A549 (cell line): ENCODE data around the gene CAV1. TPM values are rescaled to one million over a fixed set of nuclear protein-coding genes. Genes with fewer than 3 reads are reported as not detected.

Source experiments
- ATAC-seq, 2 experiments: fragments of 200-7000 bp in 1 of 2; fragments of >200 bp in 1 of 2; cut with Nextera tagmentation in 1 of 2; cut with Tn5 transposase in 1 of 2; 3 replicates each; pipeline versions ENCODE4 v1.8.0 to v1.9.1; 2018 to 2020; ENCODE audit warnings: mild to moderate bottlenecking in 1 of 2, moderate library complexity in 1 of 2
- CTCF ChIA-PET: fragments of 300-600 bp; sonication (Branson Sonifier 250); formaldehyde crosslinking; extraction: SDS; loops from one replicate; lab custom pipeline; 2021; ENCODE audit warnings: antibody characterized with exemption, inconsistent platforms; lab: Yijun Ruan, JAX
- POLR2A ChIA-PET: fragments of 350-600 bp; formaldehyde crosslinking; extraction: SDS; loops from one replicate; lab custom pipeline; 2021; ENCODE audit warnings: antibody characterized with exemption, inconsistent platforms; lab: Yijun Ruan, JAX
- DNase-seq, 2 experiments: peaks; one replicate each; pipeline versions ENCODE4 v3.0.0 to v3.0.0-alpha.2; 2011 to 2016; ENCODE audit warnings: low read depth in 1 of 2, low spot score in 1 of 2
- FAIRE-seq: peaks from 2 replicates; lab custom pipeline; 2011; peaks lifted over from hg19 to GRCh38; lab: Jason Lieb, UNC
- H3K27ac ChIP-seq, 2 experiments: fragments of >200 bp; sonication (Bioruptor Twin); formaldehyde crosslinking; 3 replicates each; pipeline ENCODE4 v1.5.1; 2016 to 2017
- H3K4me1 ChIP-seq: fragments of >200 bp; sonication (Bioruptor Twin); formaldehyde crosslinking; 3 replicates; pipeline ENCODE4 v1.6.1; 2016
- H3K4me2 ChIP-seq: fragments of >200 bp; sonication (Bioruptor Twin); formaldehyde crosslinking; 3 replicates; pipeline ENCODE4 v1.6.1; 2016
- H3K4me3 ChIP-seq: fragments of >200 bp; sonication (Bioruptor Twin); formaldehyde crosslinking; 3 replicates; pipeline ENCODE4 v1.5.1; 2016
- H3K9me3 ChIP-seq: fragments of >200 bp; sonication (Bioruptor Twin); formaldehyde crosslinking; 3 replicates; pipeline ENCODE4 v1.6.1; 2016
- CBX2 ChIP-seq: fragments of 200-600 bp; sonication (generic); IDR thresholded peaks from 2 replicates; pipeline ENCODE4 v1.6.1; 2016; ENCODE audit warnings: low read depth, mild to moderate bottlenecking, borderline replicate concordance
- CBX8 ChIP-seq: fragments of 200-600 bp; sonication (generic); IDR thresholded peaks from 2 replicates; pipeline ENCODE4 v1.6.1; 2016
- CEBPB ChIP-seq, 2 experiments: fragments of >200 bp in 1 of 2; sonication (Bioruptor Twin) in 1 of 2; formaldehyde crosslinking in 1 of 2; IDR thresholded peaks; 2 replicates each; pipeline ENCODE4 v1.6.1; 2012 to 2016
- CHD2 ChIP-seq: fragments of 150-350 bp; IDR thresholded peaks from 2 replicates; pipeline ENCODE4 v1.6.1; 2014; ENCODE audit warnings: low read length; ENCODE audit not compliant: partially characterized antibody
- CHD4 ChIP-seq: fragments of 200-600 bp; sonication (generic); IDR thresholded peaks from 2 replicates; pipeline ENCODE4 v1.6.1; 2016; ENCODE audit warnings: antibody characterized with exemption, mild to moderate bottlenecking, borderline replicate concordance
- EHF ChIP-seq: fragments of 250-450 bp; sonication (Bioruptor Pico); IDR thresholded peaks from 2 replicates; pipeline ENCODE4 v1.5.0; 2020; ENCODE audit warnings: mild to moderate bottlenecking
- FOSB ChIP-seq: fragments of 250-450 bp; sonication (Bioruptor Pico); IDR thresholded peaks from 2 replicates; pipeline ENCODE4 v1.5.0; 2020; ENCODE audit warnings: mild to moderate bottlenecking, moderate library complexity
- FOXS1 ChIP-seq: fragments of 250-450 bp; sonication (Bioruptor Pico); IDR thresholded peaks from 2 replicates; pipeline ENCODE4 v1.5.0; 2020; ENCODE audit warnings: mild to moderate bottlenecking, moderate library complexity
- GATA3 ChIP-seq: IDR thresholded peaks from 2 replicates; pipeline ENCODE4 v1.6.1; 2012; ENCODE audit warnings: borderline replicate concordance
- HOXA7 ChIP-seq: fragments of 250-450 bp; sonication (Bioruptor Pico); IDR thresholded peaks from 2 replicates; pipeline ENCODE4 v1.5.0; 2020; ENCODE audit warnings: mild to moderate bottlenecking, moderate library complexity
- HOXB5 ChIP-seq: fragments of 250-450 bp; sonication (Bioruptor Pico); IDR thresholded peaks from 2 replicates; pipeline ENCODE4 v1.5.0; 2020; ENCODE audit warnings: mild to moderate bottlenecking, moderate library complexity
- KDM5A ChIP-seq: fragments of 200-600 bp; sonication (generic); IDR thresholded peaks from 2 replicates; pipeline ENCODE4 v1.6.1; 2016; ENCODE audit warnings: antibody characterized with exemption, mild to moderate bottlenecking
- MAZ ChIP-seq: fragments of 150-350 bp; IDR thresholded peaks from 2 replicates; pipeline ENCODE4 v1.6.1; 2014; ENCODE audit warnings: antibody characterized with exemption, low read depth, low read length, borderline replicate concordance
- MYC ChIP-seq: IDR thresholded peaks from 2 replicates; pipeline ENCODE4 v1.6.1; 2012; ENCODE audit warnings: mild to moderate bottlenecking, inconsistent platforms, low read length, improper control_type of control experiment, borderline replicate concordance
- PHF8 ChIP-seq: fragments of 200-600 bp; sonication (generic); IDR thresholded peaks from 2 replicates; pipeline ENCODE4 v1.6.1; 2016; ENCODE audit warnings: low read depth, mild to moderate bottlenecking, antibody characterized with exemption, moderate library complexity, borderline replicate concordance
- RAD21 ChIP-seq, 2 experiments: fragments of >200 bp in 1 of 2; sonication (Bioruptor Twin) in 1 of 2; formaldehyde crosslinking in 1 of 2; IDR thresholded peaks in 1 of 2; conservative IDR thresholded peaks in 1 of 2; 2 replicates in 1 of 2; 3 replicates in 1 of 2; pipeline ENCODE4 v1.6.1; 2012 to 2018; ENCODE audit warnings: inconsistent platforms in 1 of 2
- RARB ChIP-seq: fragments of 250-450 bp; sonication (Bioruptor Pico); IDR thresholded peaks from 2 replicates; pipeline ENCODE4 v1.8.0; 2021; ENCODE audit warnings: mild to moderate bottlenecking, moderate library complexity
- RNF2 ChIP-seq: fragments of 200-600 bp; sonication (generic); IDR thresholded peaks from 2 replicates; pipeline ENCODE4 v1.6.1; 2016; ENCODE audit warnings: low read depth, mild to moderate bottlenecking, antibody characterized with exemption, moderate library complexity, borderline replicate concordance
- SREBF2 ChIP-seq: fragments of 450-650 bp; IDR thresholded peaks from 2 replicates; pipeline ENCODE4 v1.6.1; 2014; ENCODE audit warnings: mild to moderate bottlenecking, moderate library complexity
- ZC3H11A ChIP-seq: fragments of 450-650 bp; IDR thresholded peaks from 2 replicates; pipeline ENCODE4 v1.6.1; 2014; ENCODE audit warnings: antibody characterized with exemption, mild to moderate bottlenecking
- ZFP36 ChIP-seq: fragments of 450-650 bp; IDR thresholded peaks from 2 replicates; pipeline ENCODE4 v1.6.1; 2014; ENCODE audit warnings: borderline replicate concordance; ENCODE audit not compliant: partially characterized antibody
- ZSCAN20 ChIP-seq: fragments of 250-450 bp; sonication (Bioruptor Pico); IDR thresholded peaks from 2 replicates; pipeline ENCODE4 v1.8.0; 2022; ENCODE audit warnings: mild to moderate bottlenecking, moderate library complexity
- WGBS: methylation state at CpG from one replicate; pipeline ENCODE4 v1.1.6; 2017; ENCODE audit errors: missing lambda C conversion rate; 5-methylcytosine and 5-hydroxymethylcytosine counted together
- polyA plus RNA-seq, 4 experiments: library from polyadenylated mRNA; depleted of rRNA in 3 of 4; stranded (reverse); fragments of >200 nt; fragmentation: RNase III in 1 of 4; extraction: RNeasy Plus Mini Kit Qiagen cat#74134 plus additional on column Dnase treatment in 1 of 4; gene quantifications; 2 replicates in 3 of 4; 3 replicates in 1 of 4; pipeline ENCODE4 v1.2.3, GENCODE V29; 2011 to 2017
- TF ChIP-seq, protein P1 (sequence below): fragments of >200 bp; sonication (Bioruptor Twin); formaldehyde crosslinking; IDR thresholded peaks from 3 replicates; pipeline ENCODE4 v1.5.1; 2016
- TF ChIP-seq, protein P2 (sequence below): fragments of 250-450 bp; sonication (Bioruptor Pico); IDR thresholded peaks from 2 replicates; pipeline ENCODE4 v1.5.0; 2020; ENCODE audit warnings: low read depth, mild to moderate bottlenecking, moderate library complexity
- TF ChIP-seq, protein P3 (sequence below): fragments of >200 bp; sonication (Bioruptor Twin); formaldehyde crosslinking; IDR thresholded peaks from 2 replicates; pipeline ENCODE4 v1.6.1; 2016
- TF ChIP-seq, protein P4 (sequence below): IDR thresholded peaks from 2 replicates; pipeline ENCODE4 v1.6.1; 2012; ENCODE audit warnings: low read depth, borderline replicate concordance
- TF ChIP-seq, protein P5 (sequence below): fragments of 200-600 bp; sonication (generic); IDR thresholded peaks from 2 replicates; pipeline ENCODE4 v1.6.1; 2016; ENCODE audit warnings: antibody characterized with exemption, mild to moderate bottlenecking, moderate library complexity

Gene CAV1
- polyA plus RNA-seq, 2 of the 4 experiments (the other 2 are of a cell fraction) = 365 to 493 TPM

DNA sequence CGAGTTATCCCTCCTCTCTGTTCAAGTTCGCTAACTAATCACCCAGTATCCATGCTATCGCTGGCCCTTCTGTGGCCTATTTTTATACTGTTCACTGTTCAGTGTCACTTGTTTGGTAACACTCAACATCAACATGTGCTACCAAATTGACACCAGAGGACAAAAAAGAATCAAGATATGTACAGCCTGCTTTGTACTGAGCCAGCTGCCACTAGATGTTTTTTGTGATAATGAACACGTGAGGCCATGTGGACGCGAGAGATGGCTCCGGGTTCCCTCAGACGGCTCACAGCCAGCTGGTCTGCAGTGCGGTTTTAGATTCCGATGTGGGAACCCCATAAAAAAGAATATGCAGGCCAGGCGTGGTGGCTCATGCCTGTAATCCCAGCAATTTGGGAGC lies 21.2 kb downstream of the CAV1 start:
- FAIRE-seq = no peak
- Histone ChIP-seq H3K4me1 (peaks cover 37% of the 10 kb centered on the region), H3K27ac (no peak overlapping the region), H3K4me3 (no peak overlapping the region), H3K9me3 (no peaks in the 10 kb centered on the region), H3K4me2 (no peak overlapping the region)
- DNase-seq = no peak
- WGBS = 91% methylated on average over 11 of the region's 11 CpGs
- ChIA-PET POLR2A (no interaction called here), CTCF (interaction anchor here (1.0 to 3.5 kb wide), 5 partner anchors 20 to 296 kb away, joined by 3 to 15 read pairs (median 4); no protein-coding TSS in a partner anchor)
- ATAC-seq = no peak
- TF ChIP-seq RAD21 (conservative IDR thresholded peaks at IDR 0.05 in 1 of 2, IDR thresholded peaks at IDR 0.05 in 1 of 2) = no peak
- TF ChIP-seq MAZ = no peak
- no peak for TF ChIP-seq CHD4
- no peak for TF ChIP-seq PHF8
- TF ChIP-seq, protein P1, sequence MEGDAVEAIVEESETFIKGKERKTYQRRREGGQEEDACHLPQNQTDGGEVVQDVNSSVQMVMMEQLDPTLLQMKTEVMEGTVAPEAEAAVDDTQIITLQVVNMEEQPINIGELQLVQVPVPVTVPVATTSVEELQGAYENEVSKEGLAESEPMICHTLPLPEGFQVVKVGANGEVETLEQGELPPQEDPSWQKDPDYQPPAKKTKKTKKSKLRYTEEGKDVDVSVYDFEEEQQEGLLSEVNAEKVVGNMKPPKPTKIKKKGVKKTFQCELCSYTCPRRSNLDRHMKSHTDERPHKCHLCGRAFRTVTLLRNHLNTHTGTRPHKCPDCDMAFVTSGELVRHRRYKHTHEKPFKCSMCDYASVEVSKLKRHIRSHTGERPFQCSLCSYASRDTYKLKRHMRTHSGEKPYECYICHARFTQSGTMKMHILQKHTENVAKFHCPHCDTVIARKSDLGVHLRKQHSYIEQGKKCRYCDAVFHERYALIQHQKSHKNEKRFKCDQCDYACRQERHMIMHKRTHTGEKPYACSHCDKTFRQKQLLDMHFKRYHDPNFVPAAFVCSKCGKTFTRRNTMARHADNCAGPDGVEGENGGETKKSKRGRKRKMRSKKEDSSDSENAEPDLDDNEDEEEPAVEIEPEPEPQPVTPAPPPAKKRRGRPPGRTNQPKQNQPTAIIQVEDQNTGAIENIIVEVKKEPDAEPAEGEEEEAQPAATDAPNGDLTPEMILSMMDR = no peak
- no peak for TF ChIP-seq CEBPB (IDR thresholded peaks at IDR 0.05)
- TF ChIP-seq GATA3 = no peak
- no peak for TF ChIP-seq CBX2
- TF ChIP-seq, protein P2, sequence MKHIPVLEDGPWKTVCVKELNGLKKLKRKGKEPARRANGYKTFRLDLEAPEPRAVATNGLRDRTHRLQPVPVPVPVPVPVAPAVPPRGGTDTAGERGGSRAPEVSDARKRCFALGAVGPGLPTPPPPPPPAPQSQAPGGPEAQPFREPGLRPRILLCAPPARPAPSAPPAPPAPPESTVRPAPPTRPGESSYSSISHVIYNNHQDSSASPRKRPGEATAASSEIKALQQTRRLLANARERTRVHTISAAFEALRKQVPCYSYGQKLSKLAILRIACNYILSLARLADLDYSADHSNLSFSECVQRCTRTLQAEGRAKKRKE = no peak
- no peak for TF ChIP-seq MYC
- no peak for TF ChIP-seq FOXS1 (CRISPR knock-in tag)
- TF ChIP-seq, protein P3, sequence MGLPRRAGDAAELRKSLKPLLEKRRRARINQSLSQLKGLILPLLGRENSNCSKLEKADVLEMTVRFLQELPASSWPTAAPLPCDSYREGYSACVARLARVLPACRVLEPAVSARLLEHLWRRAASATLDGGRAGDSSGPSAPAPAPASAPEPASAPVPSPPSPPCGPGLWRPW = no peak
- TF ChIP-seq CHD2 = no peak
- no peak for TF ChIP-seq FOSB (CRISPR knock-in tag)
- TF ChIP-seq, all 56 proteins: peak for 0

DNA sequence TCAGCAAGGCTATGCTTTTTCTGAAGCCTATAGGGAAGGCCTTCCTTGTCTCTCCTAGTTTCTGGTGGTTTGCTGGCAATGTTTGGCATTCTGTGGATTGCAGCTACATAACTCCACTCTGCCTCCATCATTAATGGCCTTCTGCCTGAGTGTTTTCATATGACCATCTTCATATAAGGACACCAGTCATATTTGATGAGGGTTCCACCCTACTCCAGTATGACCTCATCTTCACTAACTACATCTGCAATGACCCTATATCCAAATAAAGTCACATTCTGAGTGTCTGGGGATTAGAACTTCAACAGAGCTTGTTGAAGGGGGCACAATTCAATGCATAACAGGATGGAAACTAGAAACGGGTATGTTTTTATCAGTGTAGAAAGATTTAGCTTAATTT lies 22.1 kb downstream of the CAV1 start:
- TF ChIP-seq MAZ (no peak), HOXB5 (no peak), CBX8 (no peak), RARB (CRISPR knock-in tag) (no peak), ZC3H11A (no peak), HOXA7 (CRISPR knock-in tag) (no peak), EHF (CRISPR knock-in tag) (no peak)
- TF ChIP-seq, protein P2 = no peak
- ATAC-seq (no peak), DNase-seq (no peak), FAIRE-seq (no peak)
- H3K4me2 ChIP-seq = no peak overlapping the region
- ChIA-PET POLR2A (no interaction called here), CTCF (interaction anchor here (1.0 to 3.5 kb wide), 6 partner anchors 19 to 297 kb away, joined by 3 to 15 read pairs (median 4); no protein-coding TSS in a partner anchor)
- WGBS = 90% methylated on average over 1 of the region's 1 CpG
- H3K4me1 ChIP-seq = peaks cover 29% of the 10 kb centered on the region
- H3K9me3 ChIP-seq = no peaks in the 10 kb centered on the region
- H3K4me3 ChIP-seq = no peak overlapping the region
- no peak overlapping the region for H3K27ac ChIP-seq

DNA sequence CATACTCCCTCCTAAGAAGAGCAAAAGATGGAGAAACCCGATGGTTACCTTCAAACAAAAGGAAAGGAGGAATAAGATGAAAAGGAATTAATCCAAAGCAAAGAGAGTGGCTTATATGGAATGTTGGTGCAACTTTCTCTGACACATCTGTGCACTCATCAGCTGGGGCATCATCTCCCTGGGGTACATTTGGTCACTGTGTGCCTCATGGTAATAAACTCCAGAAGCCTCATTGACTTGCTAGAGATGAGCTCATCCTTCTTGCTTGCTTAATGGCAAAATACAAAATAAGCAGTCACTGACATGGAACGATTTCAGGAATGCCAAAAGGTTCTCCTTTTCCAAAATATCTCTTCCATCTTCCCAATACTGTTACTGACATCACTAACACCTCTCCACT lies 22.5 kb downstream of the CAV1 start:
- POLR2A ChIA-PET = no interaction called here
- TF ChIP-seq SREBF2 (no peak), RNF2 (no peak), KDM5A (no peak), ZFP36 (no peak), ZSCAN20 (no peak)
- TF ChIP-seq, protein P4, sequence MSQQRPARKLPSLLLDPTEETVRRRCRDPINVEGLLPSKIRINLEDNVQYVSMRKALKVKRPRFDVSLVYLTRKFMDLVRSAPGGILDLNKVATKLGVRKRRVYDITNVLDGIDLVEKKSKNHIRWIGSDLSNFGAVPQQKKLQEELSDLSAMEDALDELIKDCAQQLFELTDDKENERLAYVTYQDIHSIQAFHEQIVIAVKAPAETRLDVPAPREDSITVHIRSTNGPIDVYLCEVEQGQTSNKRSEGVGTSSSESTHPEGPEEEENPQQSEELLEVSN = no peak
- TF ChIP-seq, protein P5, sequence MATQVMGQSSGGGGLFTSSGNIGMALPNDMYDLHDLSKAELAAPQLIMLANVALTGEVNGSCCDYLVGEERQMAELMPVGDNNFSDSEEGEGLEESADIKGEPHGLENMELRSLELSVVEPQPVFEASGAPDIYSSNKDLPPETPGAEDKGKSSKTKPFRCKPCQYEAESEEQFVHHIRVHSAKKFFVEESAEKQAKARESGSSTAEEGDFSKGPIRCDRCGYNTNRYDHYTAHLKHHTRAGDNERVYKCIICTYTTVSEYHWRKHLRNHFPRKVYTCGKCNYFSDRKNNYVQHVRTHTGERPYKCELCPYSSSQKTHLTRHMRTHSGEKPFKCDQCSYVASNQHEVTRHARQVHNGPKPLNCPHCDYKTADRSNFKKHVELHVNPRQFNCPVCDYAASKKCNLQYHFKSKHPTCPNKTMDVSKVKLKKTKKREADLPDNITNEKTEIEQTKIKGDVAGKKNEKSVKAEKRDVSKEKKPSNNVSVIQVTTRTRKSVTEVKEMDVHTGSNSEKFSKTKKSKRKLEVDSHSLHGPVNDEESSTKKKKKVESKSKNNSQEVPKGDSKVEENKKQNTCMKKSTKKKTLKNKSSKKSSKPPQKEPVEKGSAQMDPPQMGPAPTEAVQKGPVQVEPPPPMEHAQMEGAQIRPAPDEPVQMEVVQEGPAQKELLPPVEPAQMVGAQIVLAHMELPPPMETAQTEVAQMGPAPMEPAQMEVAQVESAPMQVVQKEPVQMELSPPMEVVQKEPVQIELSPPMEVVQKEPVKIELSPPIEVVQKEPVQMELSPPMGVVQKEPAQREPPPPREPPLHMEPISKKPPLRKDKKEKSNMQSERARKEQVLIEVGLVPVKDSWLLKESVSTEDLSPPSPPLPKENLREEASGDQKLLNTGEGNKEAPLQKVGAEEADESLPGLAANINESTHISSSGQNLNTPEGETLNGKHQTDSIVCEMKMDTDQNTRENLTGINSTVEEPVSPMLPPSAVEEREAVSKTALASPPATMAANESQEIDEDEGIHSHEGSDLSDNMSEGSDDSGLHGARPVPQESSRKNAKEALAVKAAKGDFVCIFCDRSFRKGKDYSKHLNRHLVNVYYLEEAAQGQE = no peak
- TF ChIP-seq, all 56 proteins: peak for 0
- H3K27ac ChIP-seq = no peak overlapping the region

More for the DNA sequence above, 22.5 kb downstream of the CAV1 start:
- Histone ChIP-seq H3K4me3 (no peak overlapping the region), H3K4me1 (peaks cover 29% of the 10 kb centered on the region), H3K4me2 (no peak overlapping the region), H3K9me3 (no peaks in the 10 kb centered on the region)
- FAIRE-seq (no peak), ATAC-seq (no peak), DNase-seq (no peak)
- 83% methylated on average over 2 of the region's 2 CpGs for WGBS
- CTCF ChIA-PET = interaction anchor here (1.3 to 3.5 kb wide), 4 partner anchors 19 to 45 kb away, joined by 3 to 15 read pairs (median 6); no protein-coding TSS in a partner anchor
